Trophoblast cell (in vitro differentiated cells and primary cell): ENCODE results near the gene CACNA2D4.

ENCODE experiments used
- DNase-seq, 2 donors: peaks; one replicate each; pipeline ENCODE4 v3.0.0-alpha.2; 2016
- H2AFZ ChIP-seq: 2 replicates; pipeline ENCODE4 v1.6.1; 2013; ENCODE audit warnings: low read length, moderate library complexity, mild to moderate bottlenecking; ENCODE audit not compliant: insufficient read depth, poor library complexity
- H2AK5ac ChIP-seq: 2 replicates; pipeline ENCODE4 v1.6.1; 2013; ENCODE audit warnings: mild to moderate bottlenecking, low read length
- H2BK120ac ChIP-seq: 2 replicates; pipeline ENCODE4 v1.6.1; 2013; ENCODE audit warnings: low read length, mild to moderate bottlenecking, moderate library complexity; ENCODE audit not compliant: insufficient read depth, poor library complexity
- H2BK12ac ChIP-seq: 2 replicates; pipeline ENCODE4 v1.6.1; 2013; ENCODE audit warnings: mild to moderate bottlenecking, low read length, moderate library complexity
- H2BK5ac ChIP-seq: 2 replicates; pipeline ENCODE4 v1.6.1; 2013; ENCODE audit warnings: low read length, low read depth, moderate library complexity, mild to moderate bottlenecking; ENCODE audit not compliant: poor library complexity
- H3K14ac ChIP-seq: 2 replicates; pipeline ENCODE4 v1.6.1; 2013; ENCODE audit warnings: mild to moderate bottlenecking, low read length
- H3K18ac ChIP-seq: 2 replicates; pipeline ENCODE4 v1.6.1; 2013; ENCODE audit warnings: mild to moderate bottlenecking, low read length
- H3K23ac ChIP-seq: 2 replicates; pipeline ENCODE4 v1.6.1; 2013; ENCODE audit warnings: low read length
- H3K27ac ChIP-seq: 2 replicates; pipeline ENCODE4 v1.5.1; 2013; ENCODE audit warnings: low read depth, mild to moderate bottlenecking, inconsistent platforms, low read length, moderate library complexity
- H3K27me3 ChIP-seq: 2 replicates; pipeline ENCODE4 v1.6.1; 2013; ENCODE audit warnings: inconsistent platforms, mild to moderate bottlenecking, low read length, moderate library complexity; ENCODE audit not compliant: insufficient read depth
- H3K36me3 ChIP-seq, 2 experiments: 1 replicate in 1 of 2; 2 replicates in 1 of 2; pipeline ENCODE4 v1.6.1; 2013; ENCODE audit warnings: low read length in 2 of 2, mild to moderate bottlenecking in 2 of 2, moderate library complexity in 1 of 2; ENCODE audit not compliant: insufficient read depth in 2 of 2, control insufficient read depth in 1 of 2
- H3K4ac ChIP-seq: 2 replicates; pipeline ENCODE4 v1.6.1; 2013; ENCODE audit warnings: low read depth, mild to moderate bottlenecking, low read length, moderate library complexity
- H3K4me1 ChIP-seq, 2 experiments: 1 replicate in 1 of 2; 2 replicates in 1 of 2; pipeline ENCODE4 v1.6.1; 2013; ENCODE audit warnings: low read length in 2 of 2, mild to moderate bottlenecking in 2 of 2, moderate library complexity in 1 of 2; ENCODE audit not compliant: insufficient read depth in 2 of 2, control insufficient read depth in 1 of 2
- H3K4me2 ChIP-seq: 2 replicates; pipeline ENCODE4 v1.6.1; 2013; ENCODE audit warnings: inconsistent platforms, mild to moderate bottlenecking, low read length, moderate library complexity
- H3K4me3 ChIP-seq: 2 replicates; pipeline ENCODE4 v1.5.1; 2013; ENCODE audit warnings: mild to moderate bottlenecking, low read depth, low read length, inconsistent platforms
- H3K79me1 ChIP-seq: one replicate; pipeline ENCODE4 v1.6.1; 2013; ENCODE audit warnings: low read length
- H3K79me2 ChIP-seq: 2 replicates; pipeline ENCODE4 v1.6.1; 2013; ENCODE audit warnings: low read length, mild to moderate bottlenecking; ENCODE audit not compliant: control insufficient read depth, insufficient read depth, poor library complexity
- H3K9ac ChIP-seq: 2 replicates; pipeline ENCODE4 v1.6.1; 2013; ENCODE audit warnings: mild to moderate bottlenecking, low read length
- H3K9me3 ChIP-seq: 2 replicates; pipeline ENCODE4 v1.6.1; 2013; ENCODE audit warnings: low read depth, mild to moderate bottlenecking, control low read depth, inconsistent platforms, low read length; ENCODE audit not compliant: insufficient read depth
- H4K12ac ChIP-seq: 2 replicates; pipeline ENCODE4 v1.6.1; 2013; ENCODE audit warnings: low read depth, mild to moderate bottlenecking, low read length, moderate library complexity
- H4K8ac ChIP-seq: 2 replicates; pipeline ENCODE4 v1.6.1; 2013; ENCODE audit warnings: low read depth, mild to moderate bottlenecking, low read length, moderate library complexity
- H4K91ac ChIP-seq: one replicate; pipeline ENCODE4 v1.6.1; 2013; ENCODE audit warnings: low read depth, mild to moderate bottlenecking, low read length, moderate library complexity
- WGBS: extraction: QIAGEN DNeasy Blood & Tissue Kit; methylation state at CpG from one replicate; pipeline ENCODE4 v1.1.7; 2013; ENCODE audit warnings: missing lambda C conversion rate; ENCODE audit not compliant: insufficient read length, insufficient coverage; ENCODE audit errors: extremely low coverage; 5-methylcytosine and 5-hydroxymethylcytosine counted together

The CACNA2D4 gene

GRCh38 chr12:1829306-1829900 lies 89.0 kb downstream of the CACNA2D4 start:
- no peaks in the 10 kb centered on the region for H3K79me1 ChIP-seq
- H2BK12ac ChIP-seq = no peak overlapping the region
- DNase-seq = no peak
- no peaks in the 10 kb centered on the region for H3K79me2 ChIP-seq
- no CpG with 5 or more reads among the region's 11 CpGs for WGBS
- no peak overlapping the region for H4K91ac ChIP-seq
- H2AFZ ChIP-seq = no peak overlapping the region
- H2BK120ac ChIP-seq = no peak overlapping the region
- no peak overlapping the region for H2AK5ac ChIP-seq
- H3K23ac ChIP-seq = no peak overlapping the region
- H4K12ac ChIP-seq = no peak overlapping the region
- no peak overlapping the region for H3K27ac ChIP-seq
- H3K14ac ChIP-seq = no peak overlapping the region
- H3K4me2 ChIP-seq = no peak overlapping the region
- peaks cover 2% of the 10 kb centered on the region for H3K9me3 ChIP-seq
- no peak overlapping the region for H3K18ac ChIP-seq
- no peak overlapping the region for H2BK5ac ChIP-seq
- H3K27me3 ChIP-seq = no peaks in the 10 kb centered on the region
- H3K4ac ChIP-seq = no peak overlapping the region
- H3K36me3 ChIP-seq = no peaks in the 10 kb centered on the region
- no peak overlapping the region for H3K4me3 ChIP-seq
- peaks cover 0 to 2% of the 10 kb centered on the region in 2 experiments for H3K4me1 ChIP-seq
- no peak overlapping the region for H3K9ac ChIP-seq
- H4K8ac ChIP-seq = no peak overlapping the region

GRCh38 chr12:1828856-1829255 lies 89.6 kb downstream of the CACNA2D4 start:
- H3K18ac ChIP-seq = no peak overlapping the region
- H2BK12ac ChIP-seq = no peak overlapping the region
- no peak overlapping the region for H2BK5ac ChIP-seq
- no peak overlapping the region for H4K91ac ChIP-seq
- H2BK120ac ChIP-seq = no peak overlapping the region
- no peak overlapping the region for H2AFZ ChIP-seq
- H3K27ac ChIP-seq = no peak overlapping the region
- no peak overlapping the region for H3K4me2 ChIP-seq
- no peaks in the 10 kb centered on the region for H3K27me3 ChIP-seq
- peaks cover 2% of the 10 kb centered on the region for H3K9me3 ChIP-seq
- no peak overlapping the region for H2AK5ac ChIP-seq
- no peaks in the 10 kb centered on the region for H3K36me3 ChIP-seq
- no peak overlapping the region for H3K4me3 ChIP-seq
- WGBS = no CpG with 5 or more reads among the region's 16 CpGs
- no peaks in the 10 kb centered on the region for H3K79me1 ChIP-seq
- DNase-seq = no peak
- H3K4ac ChIP-seq = no peak overlapping the region
- no peak overlapping the region for H4K12ac ChIP-seq
- no peak overlapping the region for H3K14ac ChIP-seq
- H3K23ac ChIP-seq = no peak overlapping the region
- peaks cover 0 to 2% of the 10 kb centered on the region in 2 experiments for H3K4me1 ChIP-seq
- no peak overlapping the region for H3K9ac ChIP-seq
- no peak overlapping the region for H4K8ac ChIP-seq
- no peaks in the 10 kb centered on the region for H3K79me2 ChIP-seq

DNA sequence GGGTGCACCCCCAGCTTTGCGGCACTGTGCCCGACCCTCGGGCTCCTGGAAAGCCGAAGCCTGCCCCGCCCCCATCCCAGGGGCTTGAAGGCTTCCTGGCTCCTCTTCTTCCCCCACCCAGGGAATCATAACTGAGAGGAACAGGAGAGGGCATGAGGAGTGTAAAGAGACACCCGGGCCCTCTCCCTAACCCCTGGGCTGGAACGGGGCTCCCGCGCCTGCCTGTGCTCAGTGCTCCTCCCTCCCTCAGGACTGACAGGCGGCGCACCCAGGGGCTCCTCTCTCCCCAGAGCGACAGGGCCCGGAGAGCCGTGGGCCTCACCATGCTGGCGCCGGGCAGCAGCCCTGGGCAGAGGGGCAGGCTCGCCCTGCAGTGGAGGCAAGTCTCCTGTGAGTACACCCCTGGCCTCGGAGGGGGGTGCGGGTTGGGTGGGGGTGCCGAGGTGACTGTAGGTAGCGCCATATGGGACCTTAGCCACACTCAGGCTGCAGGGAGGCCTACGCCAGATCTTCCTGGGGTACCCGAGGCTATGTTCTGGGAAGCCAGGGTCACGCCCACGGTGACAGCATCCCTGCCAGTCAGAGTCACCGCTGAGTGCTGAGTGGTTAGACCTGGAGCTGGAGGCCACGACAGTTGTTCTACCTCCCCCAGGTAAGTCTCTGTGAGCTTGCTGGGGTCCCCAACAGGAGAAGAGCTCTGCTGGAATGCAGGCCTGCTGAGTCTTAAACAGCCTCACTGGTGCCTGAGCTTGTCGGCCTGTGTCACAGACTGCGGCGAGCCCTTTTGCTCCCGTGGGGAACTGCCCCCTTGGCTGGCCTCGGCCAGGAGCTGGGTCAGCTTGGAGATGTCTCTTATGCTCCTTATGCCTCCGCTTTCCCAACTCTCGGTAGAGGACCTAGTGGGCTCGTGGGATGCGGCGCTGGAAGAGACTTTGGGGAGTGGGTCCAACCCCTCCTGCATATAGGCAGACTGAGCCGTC lies 90.3 kb downstream of the CACNA2D4 start:
- Histone ChIP-seq H3K4me3 (no peak overlapping the region), H3K9ac (no peak overlapping the region), H4K8ac (no peak overlapping the region), H3K27ac (no peak overlapping the region), H3K9me3 (no peaks in the 10 kb centered on the region), H2BK120ac (no peak overlapping the region), H4K91ac (no peak overlapping the region), H2AK5ac (no peak overlapping the region), H3K79me2 (no peaks in the 10 kb centered on the region), H3K27me3 (no peaks in the 10 kb centered on the region), H3K14ac (no peak overlapping the region), H3K4ac (no peak overlapping the region), H2BK5ac (no peak overlapping the region), H3K4me2 (no peak overlapping the region), H3K79me1 (no peaks in the 10 kb centered on the region), H2BK12ac (no peak overlapping the region), H2AFZ (no peak overlapping the region), H3K18ac (no peak overlapping the region), H3K4me1 (peaks cover 0 to 2% of the 10 kb centered on the region in 2 experiments), H3K36me3 (no peaks in the 10 kb centered on the region), H3K23ac (no peak overlapping the region), H4K12ac (no peak overlapping the region)
- no CpG with 5 or more reads among the region's 38 CpGs for WGBS
- DNase-seq = no peak

GRCh38 chr12:1826867-1827705 lies 91.4 kb downstream of the CACNA2D4 start:
- WGBS = no CpG with 5 or more reads among the region's 25 CpGs
- Histone ChIP-seq H3K9me3 (no peaks in the 10 kb centered on the region), H3K4me3 (no peak overlapping the region), H3K79me1 (no peaks in the 10 kb centered on the region), H3K9ac (no peak overlapping the region), H3K79me2 (no peaks in the 10 kb centered on the region), H3K14ac (no peak overlapping the region), H2BK120ac (no peak overlapping the region), H3K27ac (no peak overlapping the region), H2BK5ac (no peak overlapping the region), H3K23ac (no peak overlapping the region), H2BK12ac (no peak overlapping the region), H3K4me2 (no peak overlapping the region), H3K18ac (no peak overlapping the region), H4K12ac (no peak overlapping the region), H2AFZ (no peak overlapping the region), H4K8ac (no peak overlapping the region), H3K36me3 (no peaks in the 10 kb centered on the region), H3K4ac (no peak overlapping the region), H3K4me1 (peaks cover 0 to 2% of the 10 kb centered on the region in 2 experiments), H4K91ac (no peak overlapping the region), H3K27me3 (peaks cover 3% of the 10 kb centered on the region), H2AK5ac (no peak overlapping the region)
- no peak for DNase-seq
